ENCODE results near the gene SPHKAP.

DNA sequence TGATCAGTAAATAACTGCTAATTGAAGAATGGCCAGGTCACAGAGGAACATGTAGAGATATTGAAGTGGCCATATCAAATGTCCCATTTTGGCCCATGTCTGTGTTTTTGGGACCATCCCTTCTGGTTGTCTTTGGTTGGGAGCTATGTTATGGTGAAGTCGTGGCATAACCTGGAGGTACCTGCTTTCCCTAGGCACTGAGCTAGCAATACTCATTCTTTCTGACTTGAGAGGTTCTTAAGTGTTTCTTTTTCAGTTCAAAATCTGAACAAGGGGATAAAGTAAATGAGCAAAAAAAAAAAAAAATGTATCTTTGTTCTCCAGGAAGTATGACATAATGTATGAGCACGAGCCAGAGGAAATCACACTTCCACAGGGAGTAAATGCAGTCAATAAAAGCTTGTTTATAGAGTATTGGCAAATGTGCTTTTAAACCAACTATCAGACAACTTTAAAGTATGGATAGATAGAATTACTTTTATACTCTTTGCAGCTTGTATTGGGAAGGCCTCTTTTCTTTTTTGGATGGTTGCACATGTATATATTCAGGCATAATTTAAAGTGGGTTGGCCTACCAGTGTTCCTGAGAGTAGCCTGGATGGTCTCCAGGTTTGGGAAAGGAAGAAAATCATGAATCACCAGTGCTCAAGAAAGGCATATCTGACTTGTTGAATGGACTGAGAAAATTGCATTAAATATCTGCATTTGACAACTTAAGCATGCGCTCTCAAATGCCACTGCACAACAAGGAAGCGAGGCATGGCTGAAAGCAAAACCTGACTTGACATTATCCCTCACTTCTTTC is 125.0 kb downstream of the SPHKAP start:
- TF ChIP-seq, protein P1, sequence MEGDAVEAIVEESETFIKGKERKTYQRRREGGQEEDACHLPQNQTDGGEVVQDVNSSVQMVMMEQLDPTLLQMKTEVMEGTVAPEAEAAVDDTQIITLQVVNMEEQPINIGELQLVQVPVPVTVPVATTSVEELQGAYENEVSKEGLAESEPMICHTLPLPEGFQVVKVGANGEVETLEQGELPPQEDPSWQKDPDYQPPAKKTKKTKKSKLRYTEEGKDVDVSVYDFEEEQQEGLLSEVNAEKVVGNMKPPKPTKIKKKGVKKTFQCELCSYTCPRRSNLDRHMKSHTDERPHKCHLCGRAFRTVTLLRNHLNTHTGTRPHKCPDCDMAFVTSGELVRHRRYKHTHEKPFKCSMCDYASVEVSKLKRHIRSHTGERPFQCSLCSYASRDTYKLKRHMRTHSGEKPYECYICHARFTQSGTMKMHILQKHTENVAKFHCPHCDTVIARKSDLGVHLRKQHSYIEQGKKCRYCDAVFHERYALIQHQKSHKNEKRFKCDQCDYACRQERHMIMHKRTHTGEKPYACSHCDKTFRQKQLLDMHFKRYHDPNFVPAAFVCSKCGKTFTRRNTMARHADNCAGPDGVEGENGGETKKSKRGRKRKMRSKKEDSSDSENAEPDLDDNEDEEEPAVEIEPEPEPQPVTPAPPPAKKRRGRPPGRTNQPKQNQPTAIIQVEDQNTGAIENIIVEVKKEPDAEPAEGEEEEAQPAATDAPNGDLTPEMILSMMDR (IDR thresholded peaks at IDR 0.05) = no peak
- TF ChIP-seq POLR2A (IDR thresholded peaks at IDR 0.05) = no peak

All from Peyer's patch (tissue), 4 donors.